B cell (primary cell): Measurements from ENCODE around the gene TMOD4. TPM values are rescaled to one million over a fixed set of nuclear protein-coding genes. Genes with fewer than 3 reads are reported as not detected.
A peak's percentile ranks its signal among the peaks of the same experiment; 100 is the strongest.

Source experiments
- ATAC-seq: fragments of 200-7000 bp; cut with Tn5 transposase; one replicate; pipeline ENCODE4 v1.10.0; 2021; ENCODE audit warnings: low read depth, mild to moderate bottlenecking, moderate number of reproducible peaks, moderate library complexity
- CTCF ChIA-PET: fragments of 350-600 bp; sonication (Branson Sonifier 250); formaldehyde crosslinking; loops from one replicate; lab custom pipeline; 2021; ENCODE audit warnings: antibody characterized with exemption, inconsistent platforms; lab: Charles Lee
- POLR2A ChIA-PET: fragments of 350-600 bp; sonication (Branson Sonifier 250); formaldehyde crosslinking; loops from one replicate; lab custom pipeline; 2021; ENCODE audit warnings: antibody characterized with exemption; lab: Charles Lee
- DNase-seq: peaks from one replicate; pipeline ENCODE4 v3.0.0; 2013
- H2AFZ ChIP-seq: 2 replicates; pipeline ENCODE4 v1.6.1; 2012; ENCODE audit warnings: mild to moderate bottlenecking, low read depth, low read length; ENCODE audit not compliant: insufficient read depth, poor library complexity, severe bottlenecking
- H3K27ac ChIP-seq, 2 donors: 1 replicate in 1 of 2; 2 replicates in 1 of 2; pipeline ENCODE4 v1.5.1; 2012 to 2013; ENCODE audit warnings: low read length in 2 of 2, mild to moderate bottlenecking in 2 of 2, moderate library complexity in 1 of 2
- H3K27me3 ChIP-seq, 4 experiments: fragments of 200-600 bp in 1 of 4; sonication (generic) in 1 of 4; replicated peaks in 1 of 4; 1 replicate in 2 of 4; 2 replicates in 2 of 4; pipeline versions ENCODE4 v1.6.1 to v1.7.0; 2013 to 2016; ENCODE audit warnings: low read length in 3 of 4, mild to moderate bottlenecking in 2 of 4, mixed read lengths in 1 of 4, moderate library complexity in 1 of 4; ENCODE audit not compliant: insufficient read depth in 4 of 4, control insufficient read depth in 3 of 4; ENCODE audit errors: control extremely low read depth in 1 of 4
- H3K36me3 ChIP-seq, 2 experiments: replicated peaks in 1 of 2; 1 replicate in 1 of 2; 2 replicates in 1 of 2; pipeline versions ENCODE4 v1.6.1 to v1.7.1; 2013; ENCODE audit warnings: low read length in 1 of 2; ENCODE audit not compliant: insufficient read depth in 2 of 2, control insufficient read depth in 1 of 2; ENCODE audit errors: control extremely low read depth in 1 of 2, extremely low read depth in 1 of 2
- H3K4me1 ChIP-seq, 2 donors: fragments of 200-600 bp in 1 of 2; sonication (generic) in 1 of 2; 1 replicate in 1 of 2; 2 replicates in 1 of 2; pipeline versions ENCODE4 v1.5.1 to v1.6.1; 2013 to 2017; ENCODE audit warnings: low read length in 2 of 2; ENCODE audit not compliant: control insufficient read depth in 2 of 2, insufficient read depth in 2 of 2
- H3K4me2 ChIP-seq: replicated peaks from 2 replicates; pipeline ENCODE3; 2012; ENCODE audit warnings: mild to moderate bottlenecking, low read depth, low read length; ENCODE audit not compliant: poor library complexity, severe bottlenecking
- H3K4me3 ChIP-seq, 5 experiments: fragments of 200-600 bp in 1 of 5; sonication (generic) in 1 of 5; 1 replicate in 3 of 5; 2 replicates in 2 of 5; pipeline versions ENCODE4 v1.5.1 to v1.7.0; 2011 to 2016; ENCODE audit warnings: low read length in 4 of 5, mild to moderate bottlenecking in 4 of 5, low read depth in 2 of 5, control low read depth in 1 of 5, moderate library complexity in 1 of 5; ENCODE audit not compliant: insufficient read depth in 1 of 5; ENCODE audit errors: control extremely low read depth in 1 of 5, extremely low read depth in 1 of 5
- H3K79me2 ChIP-seq: fragments of 200-600 bp; sonication (generic); one replicate; pipeline ENCODE4 v1.6.0; 2016; ENCODE audit warnings: low read length; ENCODE audit not compliant: control insufficient read depth, insufficient read depth
- H3K9ac ChIP-seq: fragments of 200-600 bp; sonication (generic); 2 replicates; pipeline ENCODE4 v1.6.1; 2017; ENCODE audit warnings: mild to moderate bottlenecking, low read length, moderate library complexity
- H3K9me3 ChIP-seq, 3 donors: one replicate each; pipeline versions ENCODE4 v1.6.1 to v1.7.1; 2013; ENCODE audit warnings: low read length in 2 of 3; ENCODE audit not compliant: control insufficient read depth in 2 of 3, insufficient read depth in 1 of 3; ENCODE audit errors: control extremely low read depth in 1 of 3
- H4K20me1 ChIP-seq: 2 replicates; pipeline ENCODE4 v1.6.0; 2012; ENCODE audit warnings: mild to moderate bottlenecking, low read length; ENCODE audit not compliant: insufficient read depth, control insufficient read depth, poor library complexity, severe bottlenecking
- H3K27ac Mint-ChIP-seq: one replicate; pipeline ENCODE4 v1.8.0; 2021; ENCODE audit warnings: mixed read lengths
- H3K27me3 Mint-ChIP-seq: one replicate; pipeline ENCODE4 v1.8.0; 2021; ENCODE audit warnings: mixed read lengths
- H3K4me1 Mint-ChIP-seq: one replicate; pipeline ENCODE4 v1.8.0; 2021; ENCODE audit warnings: mixed read lengths
- H3K4me3 Mint-ChIP-seq: one replicate; pipeline ENCODE4 v1.8.0; 2021; ENCODE audit warnings: mixed read lengths
- H3K9me3 Mint-ChIP-seq: one replicate; pipeline ENCODE4 v1.8.0; 2022; ENCODE audit warnings: mixed read lengths; ENCODE audit not compliant: insufficient read depth
- CTCF ChIP-seq: fragments of 200-600 bp; IDR thresholded peaks from one replicate; pipeline ENCODE4 v1.8.0; 2022; ENCODE audit warnings: antibody characterized with exemption, mild to moderate bottlenecking
- EZH2 ChIP-seq: IDR thresholded peaks from 2 replicates; pipeline ENCODE4 v1.6.1; 2012; ENCODE audit warnings: borderline replicate concordance, low read depth, mild to moderate bottlenecking, moderate library complexity, low read length; ENCODE audit not compliant: insufficient read depth, poor library complexity, severe bottlenecking
- WGBS: methylation state at CpG from one replicate; pipeline ENCODE4 v1.1.5; 2013; ENCODE audit warnings: missing lambda C conversion rate; ENCODE audit not compliant: insufficient coverage; 5-methylcytosine and 5-hydroxymethylcytosine counted together
- intact Hi-C: fragments of 100-400 bp; cut with micrococcal nuclease; formaldehyde crosslinking; loops from one replicate; pipeline ENCODE4 v1.10.0; 2022
- polyA plus RNA-seq: library from polyadenylated mRNA; depleted of rRNA; stranded (reverse); fragments of >200 nt; gene quantifications from 2 replicates; pipeline ENCODE4 v1.2.3, GENCODE V29; 2012
- total RNA-seq, 2 donors: library from RNA; stranded (reverse); fragments of 120-200 nt in 1 of 2; gene quantifications; 1 replicate in 1 of 2; 2 replicates in 1 of 2; pipeline versions ENCODE4 v1.2.3 to v1.2.4, GENCODE V29; 2013 to 2022

Gene TMOD4
- total and polyA plus RNA-seq, 2 donors (not counting 1 experiment from before 2014, with no cell fraction given), result 1.7 to 3.5 TPM

- ATAC-seq (no peak), DNase-seq (no peak)
- Mint-ChIP-seq H3K4me1 (peaks cover 14% of the 10 kb centered on the region), H3K4me3 (peak overlapping the region; percentile 89), H3K27me3 (no peaks in the 10 kb centered on the region), H3K9me3 (no peaks in the 10 kb centered on the region), H3K27ac (peak overlapping the region; percentile 92)
- TF ChIP-seq CTCF (no peak), EZH2 (no peak)
- POLR2A ChIA-PET, result interaction anchor here (0.8 to 1.2 kb wide), 3 partner anchors 25 to 67 kb away, joined by 3 to 4 read pairs (median 3); partner anchors contain the start of genes PIP5K1A and TNFAIP8L2
- WGBS, result 79% methylated on average over 36 of the region's 39 CpGs
- H3K9ac ChIP-seq, result peak overlapping the region; percentile 58
- CTCF ChIA-PET, result interaction anchor here (1.1 to 3.1 kb wide), 6 partner anchors 22 to 158 kb away, joined by 3 to 21 read pairs (median 8); partner anchors contain the start of genes CERS2 and TNFAIP8L2
- no peaks in the 10 kb centered on the region for H3K9me3 ChIP-seq
- no peaks in the 10 kb centered on the region for H4K20me1 ChIP-seq
- peak overlapping the region; percentile 76 for H3K4me2 ChIP-seq
- H3K79me2 ChIP-seq, result no peaks in the 10 kb centered on the region
- H3K27ac ChIP-seq, result no peak overlapping the region
- H3K27me3 ChIP-seq, result peaks cover 0 to 4% (median 0%) of the 10 kb centered on the region in 4 experiments
- peaks cover 6 to 15% of the 10 kb centered on the region in 2 donors for H3K4me1 ChIP-seq
- peak overlapping the region; percentile 82 for H2AFZ ChIP-seq
- peak overlapping the region; percentile 39 to 58 (median 50) for H3K4me3 ChIP-seq
- intact Hi-C loops, result loop anchor here (1.0 to 2.0 kb wide), 3 partner anchors 14 to 61 kb away; partner anchors contain the start of genes SEMA6C and TNFAIP8L2
- no peaks in the 10 kb centered on the region for H3K36me3 ChIP-seq
Observed at GRCh38 chr1:151131701-151132334, 44.0 kb downstream of the TMOD4 start.
